ENCODE measurements around the gene CIP2A.

CIP2A gene

GRCh38 chr3:108562565-108562964 lies 26.7 kb downstream of the CIP2A start:
- no peak for DNase-seq

- DNase-seq = no peak
Observed at GRCh38 chr3:108555966-108556581, 33.2 kb downstream of the CIP2A start.

GRCh38 chr3:108554913-108555571 lies 34.2 kb downstream of the CIP2A start:
- no peak for DNase-seq

- DNase-seq = no peak
Observed at GRCh38 chr3:108554229-108554628, 35.0 kb downstream of the CIP2A start.

DNA sequence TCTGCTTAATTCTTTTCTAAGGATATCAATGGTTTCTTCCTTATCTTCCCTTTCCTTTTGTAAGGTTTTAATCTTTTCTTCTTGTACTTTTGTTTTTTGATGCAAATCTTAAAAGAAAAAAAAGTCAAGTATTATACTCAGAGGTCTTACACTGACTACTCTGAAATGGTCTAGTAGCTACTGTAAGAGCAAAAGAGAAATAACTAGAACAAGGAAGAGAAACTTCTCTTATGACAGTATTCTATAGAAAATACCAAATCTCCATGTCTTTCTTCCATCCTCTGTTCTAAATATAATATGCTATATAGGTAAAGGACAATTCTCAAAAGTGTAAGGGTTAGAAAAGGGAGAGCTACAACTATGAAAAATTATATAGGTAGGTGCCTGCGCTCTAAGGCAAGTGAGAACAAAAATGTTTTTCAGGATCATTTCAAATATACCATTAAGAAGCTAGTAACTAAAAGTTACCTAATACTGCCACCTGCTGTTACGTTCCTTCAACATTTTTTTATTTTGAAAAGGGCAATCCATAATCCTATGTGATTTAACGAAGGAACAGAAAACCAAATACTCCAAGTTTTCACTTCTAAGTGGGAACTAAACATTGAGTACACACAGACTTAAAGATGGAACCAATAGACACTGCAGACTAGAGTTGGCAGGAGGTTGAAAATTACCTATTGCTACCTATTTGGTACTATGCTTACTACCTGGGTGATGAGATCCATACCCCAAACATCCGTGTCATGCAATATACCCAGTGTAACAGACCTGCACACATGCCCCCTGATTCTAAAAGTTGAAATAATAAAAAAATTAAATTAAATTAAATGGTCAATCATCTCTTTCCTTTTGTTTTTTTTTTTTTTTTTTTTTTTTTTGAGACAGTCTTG lies 36.7 kb downstream of the CIP2A start:
- peak; percentile 10 to 78 (median 66) for DNase-seq

DNA sequence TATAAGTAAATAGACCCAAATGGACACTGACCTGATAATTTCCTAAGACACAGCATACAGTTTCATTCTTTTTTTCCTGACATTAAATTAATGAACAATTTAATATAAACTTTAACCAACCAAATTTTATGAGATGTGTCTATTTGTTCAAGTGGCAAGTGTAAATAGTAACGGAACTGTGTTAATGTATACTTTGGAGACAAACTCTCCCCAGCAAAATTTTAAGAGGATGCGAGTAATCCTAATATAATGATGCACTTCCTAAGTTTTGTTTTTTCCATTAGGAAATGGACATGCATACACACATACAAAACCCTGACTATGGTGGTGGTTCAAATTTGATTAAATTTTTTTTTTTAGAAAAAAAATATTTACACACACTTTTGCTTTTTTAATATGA lies 40.4 kb downstream of the CIP2A start:
- DNase-seq = no peak

GRCh38 chr3:108548304-108548703 lies 40.9 kb downstream of the CIP2A start:
- DNase-seq = no peak

GRCh38 chr3:108546692-108547091 lies 42.5 kb downstream of the CIP2A start:
- DNase-seq = no peak

- no peak for DNase-seq
Observed at GRCh38 chr3:108546247-108546646, 43.0 kb downstream of the CIP2A start.

DNA sequence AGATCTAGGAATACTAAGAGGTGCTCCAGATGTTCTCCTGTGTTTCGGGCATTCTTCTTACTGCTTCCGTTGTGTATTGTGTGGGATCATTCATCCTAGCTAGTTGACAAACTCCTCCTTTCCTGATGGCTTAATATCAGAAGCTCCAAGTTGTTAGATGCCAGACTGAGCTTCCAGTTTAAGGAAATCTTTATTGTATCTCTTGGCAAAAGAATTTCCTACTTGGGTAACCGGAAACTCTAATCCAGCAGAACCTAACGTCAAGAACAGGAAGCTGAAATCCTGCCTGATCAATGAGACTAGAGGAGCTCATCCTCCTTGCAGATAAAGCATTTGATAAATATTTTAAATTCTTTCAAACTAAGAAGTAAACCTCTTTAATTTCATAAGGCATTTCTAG lies 51.2 kb downstream of the CIP2A start:
- DNase-seq = no peak

- DNase-seq = peak; percentile 78 to 96 (median 89)
Observed at GRCh38 chr3:108528459-108529252, 60.6 kb downstream of the CIP2A start.

DNA sequence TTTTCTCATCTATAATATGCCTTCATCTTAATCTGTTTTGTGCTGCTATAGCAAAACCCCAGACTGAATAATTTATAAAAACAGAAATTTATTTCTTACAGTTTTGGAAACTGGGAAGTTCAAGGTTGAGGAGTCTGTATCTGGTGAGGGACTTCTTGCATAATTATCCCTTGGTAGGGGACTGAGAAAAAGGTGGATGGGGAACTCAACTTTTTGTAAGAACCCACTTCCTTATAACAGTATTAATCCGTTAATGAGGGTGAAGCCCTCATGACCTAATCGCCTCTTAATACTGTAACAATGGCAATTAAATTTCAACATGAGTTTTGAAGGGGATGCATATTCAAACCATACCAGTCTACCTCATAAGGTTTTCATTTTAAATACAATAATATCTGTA lies 61.4 kb downstream of the CIP2A start:
- peak; percentile 10 to 52 (median 28) for DNase-seq

DNA sequence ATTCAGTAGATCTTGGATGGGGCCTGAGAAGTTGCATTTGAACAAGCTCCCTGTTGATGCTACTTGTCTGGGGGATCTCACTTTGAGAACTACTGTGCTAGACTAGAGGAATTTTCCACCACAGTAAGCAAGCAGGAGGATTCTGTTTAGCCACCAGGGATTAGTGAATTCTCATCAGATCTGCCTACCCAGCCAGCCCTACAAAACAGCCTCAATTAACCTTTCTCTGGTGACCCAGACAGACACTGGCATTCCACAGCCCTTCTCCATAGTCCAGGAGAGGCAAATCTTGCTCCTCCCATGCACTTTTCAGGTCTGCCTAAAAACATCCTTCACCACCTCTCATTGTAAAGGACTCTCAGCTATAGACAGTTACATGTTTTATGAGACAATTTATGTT lies 62.1 kb downstream of the CIP2A start:
- DNase-seq = no peak

GRCh38 chr3:108525971-108526370 lies 63.3 kb downstream of the CIP2A start:
- no peak for DNase-seq

DNA sequence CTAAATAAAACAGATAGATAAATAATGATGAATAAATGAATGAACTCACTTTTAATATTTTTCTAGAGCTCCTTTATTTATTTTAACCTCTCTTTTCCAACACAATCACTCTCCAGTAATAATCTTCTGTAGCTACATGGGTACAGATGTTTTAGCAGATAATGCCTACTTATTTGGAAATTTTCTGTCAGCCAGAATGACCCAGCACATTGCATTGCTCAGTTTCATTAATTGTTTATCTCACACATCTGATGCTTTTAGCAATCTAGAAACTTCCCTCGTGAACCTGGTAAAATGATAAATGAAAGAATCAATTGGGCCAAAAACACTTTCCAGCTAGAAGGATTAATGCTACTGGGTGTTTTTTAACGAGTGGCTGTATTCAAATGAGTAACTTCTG lies 64.0 kb downstream of the CIP2A start:
- DNase-seq = no peak

DNA sequence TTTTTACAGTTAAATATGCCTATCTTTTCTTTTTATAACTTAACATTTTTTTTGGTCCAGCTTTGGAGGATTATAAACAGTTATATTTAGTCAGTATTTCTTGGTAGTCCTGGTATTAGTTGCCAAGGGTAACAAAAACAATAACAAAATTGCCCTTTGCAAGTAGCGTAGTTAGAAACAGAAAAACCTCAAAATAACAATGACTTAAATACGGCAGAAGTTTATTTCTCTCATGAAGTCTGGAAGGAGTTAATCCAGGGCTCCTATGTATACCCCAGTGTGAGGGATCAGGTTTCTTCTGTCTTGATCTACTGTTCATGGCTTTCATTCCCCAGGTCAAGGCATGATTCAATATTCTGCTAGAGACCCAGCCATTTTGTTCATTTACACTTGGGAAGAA lies 64.7 kb downstream of the CIP2A start:
- no peak for DNase-seq

- no peak for DNase-seq
Observed at GRCh38 chr3:108518895-108519294, 70.3 kb downstream of the CIP2A start.

DNA sequence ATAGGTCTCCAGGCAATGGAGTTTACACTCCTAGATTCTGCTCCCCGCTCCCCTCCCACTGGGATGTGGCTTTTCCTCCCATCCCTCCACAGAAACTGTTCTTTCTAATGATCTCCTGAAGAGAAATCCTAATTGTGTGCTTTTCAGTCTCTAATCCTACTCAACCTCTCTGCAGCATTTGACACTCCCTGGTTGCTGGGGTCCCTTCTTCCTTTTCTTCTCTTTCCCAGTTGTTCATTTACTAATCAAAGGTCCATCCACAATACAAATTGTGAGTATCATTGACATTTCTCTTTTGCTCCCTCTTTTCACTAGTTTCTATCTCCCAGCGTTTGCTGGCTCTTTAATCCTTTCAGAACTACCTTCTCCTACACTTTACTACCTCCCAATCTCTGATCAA lies 72.4 kb downstream of the CIP2A start:
- DNase-seq = no peak

- no peak for DNase-seq
Observed at GRCh38 chr3:108513961-108514360, 75.3 kb downstream of the CIP2A start.

GRCh38 chr3:108512671-108513070 lies 76.6 kb downstream of the CIP2A start:
- DNase-seq = no peak

DNA sequence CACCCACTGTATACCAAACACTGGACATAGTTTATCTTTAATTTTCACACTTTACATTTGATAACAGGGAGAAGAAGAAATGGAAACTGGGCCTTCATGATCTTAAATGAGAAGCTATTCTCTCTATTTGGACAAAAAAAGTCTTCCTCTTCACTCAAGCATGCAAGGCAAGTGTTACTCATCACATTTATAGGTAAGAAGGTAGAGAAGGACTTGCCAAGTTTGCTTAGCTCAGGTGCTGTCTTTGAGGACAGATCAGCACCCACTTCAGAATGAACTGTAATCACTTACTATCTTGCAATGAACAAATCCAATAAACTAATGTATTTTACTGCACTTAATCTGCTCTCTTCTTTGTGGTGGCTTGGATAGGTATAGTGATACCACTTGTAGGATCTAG lies 77.7 kb downstream of the CIP2A start:
- no peak for DNase-seq

DNA sequence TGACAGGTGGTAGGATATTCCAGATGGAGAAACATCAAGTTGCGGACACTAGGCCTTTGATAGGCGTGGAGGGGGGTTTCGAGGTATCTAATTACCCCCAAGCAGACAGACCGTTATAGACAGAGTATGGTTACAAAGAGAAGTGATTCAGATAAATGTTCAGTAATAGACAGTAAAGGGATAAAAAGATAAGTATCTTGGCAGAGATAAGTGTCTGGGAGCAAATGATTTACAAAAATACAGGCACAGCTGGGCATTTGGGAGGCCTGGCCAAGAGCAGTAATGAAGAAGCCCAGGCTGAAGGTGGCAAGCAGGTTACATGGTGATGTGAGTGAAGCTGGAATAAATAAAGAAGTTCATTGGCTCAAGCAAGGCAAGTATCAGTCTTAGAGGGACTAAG lies 78.2 kb downstream of the CIP2A start:
- DNase-seq = no peak

GRCh38 chr3:108510496-108510895 lies 78.7 kb downstream of the CIP2A start, which contains the start of gene MYH15:
TSS of gene MYH15 (minus strand) at chr3:108510596. CDS start at chr3:108510530, 66 bp downstream.
- no peak for DNase-seq

All from suppressor macrophage (primary cell).